GM06990 (cell line): ENCODE results near the gene GCAT.
A peak's percentile ranks its signal among the peaks of the same experiment; 100 is the strongest.

ENCODE experiments used
- DNase-seq: peaks from one replicate; pipeline ENCODE4 v3.0.0-alpha.2; 2011; ENCODE audit not compliant: insufficient read length; ENCODE audit errors: extremely low read depth
- H3K27me3 ChIP-seq: replicated peaks from 2 replicates; pipeline ENCODE4 v1.6.0; 2011; ENCODE audit warnings: low read length; ENCODE audit not compliant: control insufficient read depth, insufficient read depth
- H3K36me3 ChIP-seq: 2 replicates; pipeline ENCODE4 v1.5.1; 2011; ENCODE audit warnings: low read length; ENCODE audit not compliant: control insufficient read depth, insufficient read depth
- H3K4me3 ChIP-seq: replicated peaks from 2 replicates; pipeline ENCODE4 v1.5.1; 2011; ENCODE audit warnings: low read depth, mild to moderate bottlenecking, control low read depth, low read length
- TF ChIP-seq, protein P1 (sequence below): IDR thresholded peaks from 2 replicates; pipeline ENCODE4 v1.5.1; 2011; ENCODE audit warnings: low read length, control low read depth, mild to moderate bottlenecking, inconsistent platforms; ENCODE audit not compliant: insufficient read depth, poor library complexity, severe bottlenecking

GCAT gene

GRCh38 chr22:37842015-37842793 lies 34.5 kb downstream of the GCAT start:
- no peaks in the 10 kb centered on the region for H3K27me3 ChIP-seq
- TF ChIP-seq, protein P1, sequence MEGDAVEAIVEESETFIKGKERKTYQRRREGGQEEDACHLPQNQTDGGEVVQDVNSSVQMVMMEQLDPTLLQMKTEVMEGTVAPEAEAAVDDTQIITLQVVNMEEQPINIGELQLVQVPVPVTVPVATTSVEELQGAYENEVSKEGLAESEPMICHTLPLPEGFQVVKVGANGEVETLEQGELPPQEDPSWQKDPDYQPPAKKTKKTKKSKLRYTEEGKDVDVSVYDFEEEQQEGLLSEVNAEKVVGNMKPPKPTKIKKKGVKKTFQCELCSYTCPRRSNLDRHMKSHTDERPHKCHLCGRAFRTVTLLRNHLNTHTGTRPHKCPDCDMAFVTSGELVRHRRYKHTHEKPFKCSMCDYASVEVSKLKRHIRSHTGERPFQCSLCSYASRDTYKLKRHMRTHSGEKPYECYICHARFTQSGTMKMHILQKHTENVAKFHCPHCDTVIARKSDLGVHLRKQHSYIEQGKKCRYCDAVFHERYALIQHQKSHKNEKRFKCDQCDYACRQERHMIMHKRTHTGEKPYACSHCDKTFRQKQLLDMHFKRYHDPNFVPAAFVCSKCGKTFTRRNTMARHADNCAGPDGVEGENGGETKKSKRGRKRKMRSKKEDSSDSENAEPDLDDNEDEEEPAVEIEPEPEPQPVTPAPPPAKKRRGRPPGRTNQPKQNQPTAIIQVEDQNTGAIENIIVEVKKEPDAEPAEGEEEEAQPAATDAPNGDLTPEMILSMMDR: no peak
- no peak for DNase-seq
- peaks cover 9% of the 10 kb centered on the region for H3K36me3 ChIP-seq
- H3K4me3 ChIP-seq: no peak overlapping the region

- Histone ChIP-seq H3K27me3 (no peaks in the 10 kb centered on the region), H3K4me3 (peak overlapping the region; percentile 80), H3K36me3 (peaks cover 3% of the 10 kb centered on the region; the same call in 1 of the 2 replicates)
- DNase-seq: no peak
- TF ChIP-seq, protein P1: no peak
These were observed 36.0 kb downstream of the GCAT start for GRCh38 chr22:37843741-37844089.

- peak overlapping the region; percentile 80 for H3K4me3 ChIP-seq
- TF ChIP-seq, protein P1: no peak
- H3K36me3 ChIP-seq: peaks cover under 1% of the 10 kb centered on the region; the same call in 1 of the 2 replicates
- no peaks in the 10 kb centered on the region for H3K27me3 ChIP-seq
- DNase-seq: no peak
These were observed 37.2 kb downstream of the GCAT start for GRCh38 chr22:37844904-37845329.

- no peak for DNase-seq
- H3K27me3 ChIP-seq: no peaks in the 10 kb centered on the region
- H3K4me3 ChIP-seq: no peak overlapping the region
- peaks cover 3% of the 10 kb centered on the region for H3K36me3 ChIP-seq
- TF ChIP-seq, protein P1: no peak
These were observed 38.7 kb downstream of the GCAT start for GRCh38 chr22:37846433-37846832.

DNA sequence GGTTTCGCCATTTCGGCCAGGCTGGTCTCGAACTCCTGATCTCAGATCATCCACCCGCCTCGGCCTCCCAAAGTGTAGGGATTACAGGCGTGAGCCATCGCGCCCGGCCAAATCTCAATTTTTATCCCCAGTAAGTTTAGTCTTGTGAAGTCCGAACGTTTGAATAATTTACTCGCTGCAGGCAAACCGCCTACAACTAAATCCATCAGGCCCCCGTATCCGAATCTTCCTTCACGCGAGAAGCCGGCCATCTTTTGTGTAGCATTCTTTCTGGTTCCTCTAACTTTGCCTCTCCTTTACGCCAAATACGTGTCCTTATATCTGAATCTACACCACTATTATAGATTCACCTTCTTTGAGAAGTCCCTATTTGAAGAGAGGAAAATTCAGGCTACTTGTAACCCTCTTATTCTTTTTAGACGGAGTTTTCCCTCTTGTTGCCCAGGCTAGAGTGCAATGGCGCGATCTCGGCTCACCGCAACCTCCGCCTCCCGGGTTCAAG lies 40.9 kb downstream of the GCAT start:
- peak overlapping the region; percentile 95 for H3K4me3 ChIP-seq
- no peaks in the 10 kb centered on the region for H3K27me3 ChIP-seq
- TF ChIP-seq, protein P1: no peak
- peaks cover 9% of the 10 kb centered on the region for H3K36me3 ChIP-seq
- peak; percentile 34 for DNase-seq
